ENCODE data around the gene INPP5A. TPM values are rescaled to one million over a fixed set of nuclear protein-coding genes. Genes with fewer than 3 reads are reported as not detected.

Gene INPP5A
- total and polyA plus RNA-seq, 2 of the 13 experiments (the other 11 are each of a cell fraction or from before 2014, with no cell fraction given) = 17.5 to 37.9 TPM

- Histone ChIP-seq H3K9ac (ENCODE audit: insufficient read depth, low read depth, low read length) (no peak overlapping the region), H3K9me3 (ENCODE audit: low read length) (peaks cover 11% of the 10 kb centered on the region; the same call in 1 of the 2 replicates), H3K4me1 (ENCODE audit: insufficient read depth, low read length) (no peaks in the 10 kb centered on the region), H3K27ac (ENCODE audit: extremely low read length, insufficient read depth, low read length) (no peak overlapping the region), H3K79me2 (ENCODE audit: insufficient read depth, low read length) (no peaks in the 10 kb centered on the region), H3K4me3 (replicated peaks in 1 of 3; ENCODE audit: insufficient read depth in 1 of 3, low read depth in 2 of 3, low read length in 3 of 3) (no peak overlapping the region), H2AFZ (ENCODE audit: low read length) (no peak overlapping the region), H4K20me1 (ENCODE audit: insufficient read depth, low read length) (no peaks in the 10 kb centered on the region), H3K36me3 (replicated peaks in 1 of 2; ENCODE audit: control insufficient read depth in 1 of 2, insufficient read depth in 2 of 2, low read length in 2 of 2) (peaks cover 3 to 4% of the 10 kb centered on the region in 2 experiments; a peak in 2 of 5 replicates), H3K4me2 (ENCODE audit: low read depth, low read length) (no peak overlapping the region), H3K27me3 (ENCODE audit: control insufficient read depth in 1 of 2, insufficient read depth in 2 of 2, low read length in 2 of 2) (no peaks in the 10 kb centered on the region)
- ATAC-seq (no peak), FAIRE-seq (no peak), DNase-seq (ENCODE audit: low spot score) (no peak)
- TF ChIP-seq MLXIP (CRISPR knock-in tag; IDR thresholded peaks at IDR 0.05; ENCODE audit: borderline replicate concordance) (no peak), MNT (IDR thresholded peaks at IDR 0.05) (peak; percentile 50)
- BruUV-seq (replicated peaks) = no TSS peak
- in situ Hi-C loops (cut with HindIII; ENCODE audit: extremely low pct_ligation_motif_present, low pct_unique_long_range_greater_than_20kb) (no loop called here), intact Hi-C loops (cut with micrococcal nuclease; ENCODE audit: unreplicated experiment) (no loop called here)
- POLR2A ChIA-PET = no interaction called here
- CTCF ChIA-PET (ENCODE audit: low intra/inter-chr PET ratio, low total read pairs) = no interaction called here
- WGBS (ENCODE audit: low lambda C conversion rate) = 97% methylated on average over 24 of the region's 24 CpGs
These were observed 165.9 kb downstream of the INPP5A start for GRCh38 chr10:132703419-132704007.

All from HepG2 (cell line).